Fibroblast of skin of abdomen (primary cell): ENCODE results near the gene OTUB1.
"Not testable (repeated sequence)": the region's sequence is repeated elsewhere in the genome, so short reads cannot be mapped to it uniquely, and the experiment has no call there.

Experiments
- DNase-seq: peaks from one replicate; pipeline ENCODE4 v3.0.0-alpha.2; 2013

Gene OTUB1

DNA sequence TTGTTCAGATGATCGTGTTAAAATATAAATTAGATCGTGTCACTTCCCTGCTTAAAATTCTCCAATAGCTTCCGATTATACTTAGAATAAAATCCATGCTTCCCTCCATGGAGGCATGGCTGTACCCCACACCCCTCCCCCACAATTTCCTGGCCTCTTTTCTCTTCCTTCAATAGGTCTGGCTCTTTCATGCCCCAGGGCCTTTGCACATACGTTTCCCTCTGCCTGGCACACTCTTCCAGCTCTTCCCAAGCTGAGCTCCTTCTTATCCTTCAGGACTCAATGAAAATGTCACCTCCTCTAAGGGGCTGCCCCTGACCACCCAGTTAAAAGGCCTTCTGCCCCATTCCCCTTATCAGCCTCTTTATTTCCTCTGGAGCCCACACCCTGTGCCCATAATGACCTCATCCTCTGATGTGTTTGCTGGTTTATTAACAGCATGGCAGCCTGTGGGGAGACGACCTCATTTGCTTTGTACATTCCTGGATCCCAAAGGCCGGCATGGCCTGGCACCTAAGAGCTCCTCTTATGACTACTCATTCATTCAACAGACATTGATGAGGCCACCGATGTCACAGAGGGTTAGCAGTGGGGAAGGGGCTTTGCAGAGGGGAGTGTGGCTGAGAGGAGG lies 40.5 kb downstream of the OTUB1 start:
- no peak for DNase-seq

DNA sequence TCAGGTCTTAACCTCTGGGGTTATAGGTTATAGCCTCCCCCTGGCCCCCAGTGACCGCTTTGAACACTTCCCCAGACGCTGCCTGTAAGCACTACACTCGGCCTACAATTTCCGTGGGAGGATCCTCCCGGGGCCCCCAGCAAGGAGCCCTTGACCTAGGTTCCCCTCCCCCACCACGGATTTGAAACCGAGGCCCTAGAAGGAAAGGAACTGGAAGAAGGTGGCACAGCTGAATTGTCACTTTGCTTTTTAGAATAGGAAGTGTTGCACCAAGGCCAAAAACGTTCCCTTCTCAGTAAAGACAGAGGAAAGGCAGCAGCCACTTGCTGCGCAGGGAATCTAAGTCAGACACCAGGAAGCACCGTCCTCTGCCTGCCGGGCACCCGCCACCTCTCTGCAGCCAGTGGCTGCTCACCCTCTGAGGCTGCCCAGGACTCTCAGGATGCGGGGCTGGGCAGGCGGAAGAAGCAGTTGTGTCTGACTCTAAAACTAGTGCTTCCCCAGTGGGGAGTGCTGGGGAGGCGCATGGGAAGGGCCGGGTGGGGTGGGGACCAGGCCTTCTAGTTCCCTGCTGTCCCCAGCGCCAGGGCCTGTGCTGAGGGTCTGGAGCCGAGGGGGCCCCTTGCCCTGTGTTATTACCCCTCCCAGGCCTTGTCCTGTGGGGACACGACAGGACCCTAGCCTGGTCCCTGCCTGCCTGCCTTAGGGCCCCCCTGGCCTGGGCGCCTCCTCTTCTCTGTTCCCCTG lies 41.6 kb downstream of the OTUB1 start:
- DNase-seq: no peak

DNA sequence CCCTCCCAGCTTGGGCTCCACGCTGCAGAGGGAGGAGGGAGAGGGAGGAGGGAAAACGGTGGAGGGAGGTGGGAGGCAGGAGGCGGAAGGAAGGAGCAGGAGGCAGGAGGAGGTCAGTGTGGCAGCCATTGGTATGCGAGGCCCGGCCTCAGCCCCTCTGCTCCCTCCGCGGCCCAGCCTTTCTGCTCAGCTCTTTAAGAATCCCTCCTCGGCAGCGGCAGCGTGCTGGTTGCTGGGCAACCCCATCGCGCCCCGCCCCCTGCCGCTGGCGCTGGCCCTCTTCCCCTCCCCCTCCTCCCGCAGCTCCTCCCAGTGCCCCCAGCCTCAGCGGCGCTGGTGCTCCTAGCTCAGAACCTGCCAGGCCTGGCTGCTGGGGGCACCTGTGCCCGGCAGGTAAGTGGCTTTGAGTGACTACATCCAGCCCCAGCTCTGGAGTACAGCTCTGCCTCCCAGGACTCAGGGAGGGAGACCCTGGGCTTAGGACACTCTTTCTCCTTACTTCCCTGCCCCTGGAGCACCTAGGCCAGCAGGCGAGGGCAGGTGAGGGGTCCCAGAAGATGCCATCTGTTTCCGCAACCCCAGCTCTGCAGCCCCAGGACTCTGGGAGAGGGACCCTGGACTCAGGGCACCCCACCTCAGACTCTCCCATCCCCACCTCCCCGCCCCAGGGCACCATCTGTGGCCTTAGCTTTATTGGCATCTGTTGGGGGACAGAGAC lies 42.3 kb downstream of the OTUB1 start:
- DNase-seq: peak; percentile 32

DNA sequence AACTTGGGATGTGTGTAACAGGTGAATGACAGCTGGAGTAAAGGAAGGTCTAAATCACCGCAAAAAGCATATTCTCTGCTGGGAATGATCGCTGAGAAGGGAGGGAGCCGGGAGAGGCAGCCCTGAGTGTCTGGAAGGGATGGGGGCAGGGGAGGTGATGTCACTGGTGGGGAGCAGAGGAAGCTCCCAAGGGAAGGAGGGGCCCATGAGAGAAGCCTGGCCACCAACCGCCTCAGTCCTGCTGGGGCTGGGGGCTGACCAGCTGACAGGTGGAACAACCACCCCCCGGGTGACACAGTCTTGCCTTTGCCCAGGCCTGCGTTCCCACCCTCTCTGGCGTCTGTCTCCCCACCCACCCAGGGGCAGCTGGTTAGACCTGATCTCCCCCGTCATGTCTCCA lies 43.5 kb downstream of the OTUB1 start:
- DNase-seq: no peak

DNA sequence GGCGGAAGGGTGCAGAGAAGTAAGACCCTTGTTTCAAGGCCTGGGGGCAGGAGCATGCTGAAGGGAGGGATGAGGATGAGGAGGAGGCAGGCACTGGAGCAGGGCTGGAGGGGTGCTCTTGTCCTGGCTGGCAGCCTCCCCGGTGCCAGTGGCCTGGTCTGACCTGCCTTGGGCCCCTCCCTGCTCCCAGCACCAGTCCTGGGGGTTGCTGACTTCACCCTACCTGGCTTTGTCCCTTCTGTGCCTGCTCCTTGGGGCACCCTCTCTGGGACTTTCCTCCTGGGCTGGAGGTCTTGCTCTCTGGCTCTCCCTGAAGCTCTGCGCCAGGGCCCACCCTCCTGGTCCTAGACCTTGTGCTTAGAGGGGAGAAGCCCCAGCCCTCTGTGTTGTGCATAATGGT lies 44.8 kb downstream of the OTUB1 start:
- DNase-seq: no peak

DNA sequence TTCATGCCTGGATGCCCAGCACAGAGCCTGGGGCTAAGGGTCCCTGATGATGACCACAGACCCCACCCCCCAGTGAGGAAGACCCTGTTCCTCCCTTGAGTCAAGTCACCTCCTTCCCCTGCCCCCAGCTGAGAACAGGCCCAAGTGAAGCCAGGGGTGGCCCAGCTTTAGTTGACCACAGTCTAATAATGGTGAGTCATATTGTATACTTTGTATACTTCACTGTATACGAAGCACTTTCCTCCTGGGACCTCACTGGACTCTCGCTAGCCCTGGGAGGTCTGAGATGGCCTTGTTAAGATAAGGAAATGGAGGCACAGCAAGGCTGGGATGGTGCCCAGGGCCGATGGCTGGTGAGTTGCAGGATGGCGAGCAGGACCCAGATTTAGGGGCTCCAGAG lies 45.8 kb downstream of the OTUB1 start:
- DNase-seq: no peak

DNA sequence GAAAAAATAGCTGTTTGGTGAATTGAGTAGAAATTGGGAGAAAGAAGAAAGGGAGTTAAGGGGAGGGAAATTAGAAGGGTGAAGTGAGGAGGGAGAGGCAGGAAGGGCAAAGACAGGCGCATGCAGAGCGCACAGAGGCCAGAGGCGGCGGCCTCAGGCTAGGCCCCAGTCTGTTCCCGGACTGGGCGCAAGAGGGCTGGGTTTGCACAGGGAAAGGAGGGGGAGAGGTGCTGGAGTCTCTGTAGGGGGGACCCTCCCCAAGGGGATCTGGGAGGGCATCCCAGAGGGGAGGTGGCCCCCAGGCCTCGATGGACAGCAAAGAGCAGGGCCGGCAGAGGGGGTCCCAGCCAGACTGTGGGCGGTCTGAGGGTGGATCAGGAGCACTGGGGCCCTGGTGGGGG lies 48.2 kb downstream of the OTUB1 start:
- DNase-seq: no peak

DNA sequence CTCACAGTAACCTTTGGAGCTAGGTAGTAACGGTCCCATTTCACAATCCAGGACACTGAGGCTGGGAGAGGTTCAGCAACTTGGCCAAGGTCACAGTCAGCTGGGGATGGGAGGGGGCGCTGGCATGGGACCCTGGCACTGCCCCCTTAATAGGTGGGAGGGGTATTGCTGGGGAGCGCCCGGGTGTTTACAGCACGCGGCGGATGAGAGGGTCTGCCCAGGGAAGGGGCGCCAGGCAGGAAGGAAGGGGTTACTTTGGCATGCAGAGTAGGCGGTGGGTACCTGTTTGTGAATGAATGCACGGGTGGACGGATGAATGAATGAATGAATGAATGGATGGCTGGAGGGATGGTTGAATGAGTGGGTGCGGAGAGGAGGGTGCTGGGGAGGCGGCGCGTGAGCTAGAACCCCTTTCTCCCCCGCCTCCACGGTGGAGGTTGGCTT lies 48.9 kb downstream of the OTUB1 start:
- DNase-seq: no peak

DNA sequence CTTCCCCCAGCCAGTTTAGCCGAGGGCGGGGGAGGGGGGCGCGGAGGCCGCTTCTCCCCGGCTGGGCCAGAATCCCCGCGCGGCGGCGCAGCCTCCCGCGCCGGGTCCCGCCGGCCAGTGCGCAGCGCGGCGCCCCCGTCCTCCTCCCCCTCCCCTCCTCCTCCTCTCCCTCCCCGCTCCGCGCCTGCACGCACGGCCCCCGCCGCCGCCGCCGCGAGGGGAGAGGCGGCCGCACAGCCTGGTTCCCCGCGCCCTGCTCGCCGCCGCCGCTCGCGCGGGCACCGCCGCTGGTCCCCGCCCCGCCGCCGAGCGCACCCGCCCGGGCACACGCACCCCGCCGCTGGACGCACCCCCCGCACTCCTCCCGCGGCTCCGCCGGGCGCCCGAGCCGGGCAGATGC lies 49.3 kb downstream of the OTUB1 start, which contains the start of gene FLRT1:
Gene FLRT1, plus strand, starts transcription at position 356 of the 400 bp plus-strand sequence. CDS start 80,337 bp downstream, outside the sequence.
- DNase-seq: no peak

DNA sequence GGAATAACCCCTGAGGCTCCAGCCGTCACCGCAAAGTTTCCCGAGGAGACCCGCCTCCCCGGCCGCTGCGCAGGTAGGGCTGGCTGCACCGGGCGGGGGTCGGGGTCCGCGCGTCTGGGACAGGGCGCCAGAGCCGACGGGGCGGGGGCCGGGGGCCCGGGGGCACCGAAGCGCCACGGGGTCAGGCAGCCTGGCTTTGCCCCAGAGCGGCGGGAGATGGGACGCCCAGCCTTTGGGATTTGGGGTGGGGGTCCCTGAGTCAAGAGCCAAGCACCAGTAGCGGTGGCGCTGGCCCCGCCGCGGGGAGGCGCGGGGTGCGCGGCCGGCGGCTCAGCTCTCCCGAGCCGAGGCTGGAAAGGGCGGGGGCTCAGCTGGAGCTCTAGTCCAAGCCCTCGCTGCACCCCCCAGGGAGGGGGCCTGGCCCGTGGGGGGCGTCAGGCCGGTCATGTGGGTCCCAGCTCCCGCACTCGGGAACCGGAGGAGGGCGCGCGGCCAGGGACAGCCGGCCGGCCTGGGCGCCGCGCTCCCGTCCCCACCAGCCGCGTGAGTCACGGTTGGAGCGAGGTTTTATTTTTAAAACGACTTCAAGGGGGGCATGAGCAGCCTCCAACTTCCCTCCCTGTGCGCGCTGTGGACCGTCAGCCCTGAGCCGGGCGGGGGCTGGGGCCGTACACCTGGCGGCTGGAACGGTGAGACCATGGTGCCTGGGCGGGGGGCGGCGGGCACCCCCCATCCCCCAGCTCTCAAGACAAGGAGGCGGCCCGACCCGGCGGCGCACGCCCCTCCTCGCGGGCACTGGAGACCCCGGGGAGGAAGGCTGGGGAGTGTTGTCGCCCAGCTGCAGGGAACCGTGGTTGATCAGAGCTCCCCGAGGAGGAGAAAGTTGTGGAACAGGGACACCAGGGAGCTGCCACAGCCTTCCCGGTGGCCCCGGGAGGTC lies 50.1 kb downstream of the OTUB1 start:
- DNase-seq: peak; percentile 49

DNA sequence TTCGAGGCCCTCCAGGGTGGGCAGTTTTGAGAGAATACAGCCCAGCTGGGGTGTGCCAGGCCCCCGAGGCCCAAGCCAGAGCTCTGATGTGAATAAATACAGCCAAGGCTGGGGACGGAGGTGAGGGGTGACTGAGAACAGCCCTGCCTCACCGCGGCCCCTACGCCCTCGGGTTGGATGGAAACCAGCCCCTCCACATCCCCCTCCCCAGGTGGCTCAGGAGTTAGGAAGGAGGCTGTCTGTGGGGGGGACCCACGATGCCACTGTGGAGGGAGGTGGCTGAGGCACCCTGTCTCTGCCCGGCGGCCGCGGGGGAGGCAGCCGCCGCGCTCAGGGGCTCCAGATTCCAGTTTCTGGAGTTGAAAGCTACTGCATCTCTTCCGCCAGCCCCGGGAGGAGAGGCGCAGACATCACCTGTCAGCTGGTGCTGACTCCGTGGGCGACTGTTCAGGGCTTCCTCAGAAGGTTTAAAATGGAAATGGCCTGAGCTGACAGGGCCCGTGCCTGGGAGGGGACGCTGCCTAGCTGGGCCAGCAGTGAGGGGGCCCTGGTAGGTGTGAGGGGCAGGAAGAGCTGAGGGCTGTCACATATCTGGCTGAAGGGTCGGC lies 50.9 kb downstream of the OTUB1 start:
- no peak for DNase-seq

DNA sequence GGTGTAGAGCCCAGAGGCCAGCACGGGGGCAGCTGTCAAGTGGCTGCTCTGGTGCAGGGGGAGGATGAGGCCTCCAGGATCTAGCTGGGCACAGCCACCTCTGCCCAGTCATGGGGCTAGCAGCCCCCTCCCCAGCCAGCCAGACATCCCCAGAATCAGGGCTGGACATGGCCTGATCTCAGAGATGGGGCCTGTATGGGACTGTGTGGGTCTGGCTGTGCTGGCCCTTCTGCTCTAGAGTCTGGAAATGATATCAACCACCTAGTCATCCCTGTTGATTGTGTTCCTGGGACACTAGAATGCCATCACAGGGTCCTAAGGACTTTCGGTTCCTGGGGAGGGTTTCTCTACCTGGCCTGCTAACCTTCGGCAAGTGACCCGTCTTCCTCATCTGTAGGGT lies 52.3 kb downstream of the OTUB1 start:
- DNase-seq: no peak

DNA sequence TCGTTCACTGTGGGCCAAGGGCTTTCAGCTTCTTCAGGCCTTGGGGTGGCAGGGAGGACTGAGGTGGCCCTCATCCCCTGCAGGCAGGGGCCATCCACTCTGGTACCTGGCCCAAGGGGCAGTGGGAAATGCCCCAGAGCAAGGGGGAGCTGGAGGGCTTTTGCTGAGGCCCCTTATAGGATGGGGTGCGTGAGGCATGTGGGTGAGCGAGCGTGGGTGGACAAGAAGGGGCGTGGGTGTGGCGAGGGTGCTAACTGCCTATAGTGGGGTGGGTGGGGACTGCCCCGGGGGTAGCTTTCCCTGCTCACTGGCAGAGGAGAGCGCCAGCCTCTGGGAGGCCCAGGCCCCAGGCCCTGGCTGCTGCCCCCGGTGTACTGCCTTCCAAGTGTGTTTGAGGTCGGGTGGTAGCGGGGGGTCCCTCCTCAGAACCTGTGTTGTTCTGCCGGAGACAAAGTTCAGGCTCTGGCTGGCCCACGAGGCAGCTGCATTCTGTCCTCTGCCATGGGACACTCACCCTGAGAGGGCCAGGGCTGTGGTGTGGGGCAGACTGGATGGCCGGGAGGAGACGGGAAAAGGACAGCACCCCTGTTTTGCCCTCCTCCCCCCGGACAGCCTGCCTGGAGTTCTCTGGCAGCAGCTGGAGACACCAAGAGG lies 52.9 kb downstream of the OTUB1 start:
- DNase-seq: no peak

DNA sequence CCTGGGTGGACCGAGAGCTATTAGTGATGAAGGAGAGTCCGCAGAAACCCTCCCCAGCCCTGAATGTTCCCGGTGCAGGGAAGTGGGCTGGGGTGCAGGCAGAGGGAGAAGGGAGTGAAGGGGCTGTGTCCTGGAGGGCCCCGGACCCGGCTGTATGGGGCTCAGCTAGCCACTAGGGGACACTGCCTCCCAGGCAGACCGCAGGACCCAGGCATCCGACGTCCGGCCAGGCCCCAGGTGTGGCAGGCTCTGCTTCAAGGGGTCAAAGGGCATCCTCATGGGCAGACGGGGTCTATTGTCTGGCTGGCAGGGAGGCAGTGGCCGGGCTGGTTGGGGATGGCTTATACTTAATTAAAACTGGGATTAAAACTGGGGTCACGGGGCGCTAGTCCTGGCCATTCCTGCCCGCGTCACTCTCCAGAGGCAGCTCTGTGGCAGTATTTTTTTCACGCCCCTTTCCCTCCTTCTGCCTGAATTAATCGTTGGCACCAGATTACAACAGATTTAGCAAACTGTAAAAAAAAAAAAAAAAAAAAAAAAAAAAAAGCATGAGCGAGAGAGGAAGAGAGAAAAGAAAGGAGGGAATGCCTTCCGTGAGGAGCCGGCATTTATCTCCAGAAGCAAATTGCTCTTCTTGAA lies 54.6 kb downstream of the OTUB1 start:
- no peak for DNase-seq

DNA sequence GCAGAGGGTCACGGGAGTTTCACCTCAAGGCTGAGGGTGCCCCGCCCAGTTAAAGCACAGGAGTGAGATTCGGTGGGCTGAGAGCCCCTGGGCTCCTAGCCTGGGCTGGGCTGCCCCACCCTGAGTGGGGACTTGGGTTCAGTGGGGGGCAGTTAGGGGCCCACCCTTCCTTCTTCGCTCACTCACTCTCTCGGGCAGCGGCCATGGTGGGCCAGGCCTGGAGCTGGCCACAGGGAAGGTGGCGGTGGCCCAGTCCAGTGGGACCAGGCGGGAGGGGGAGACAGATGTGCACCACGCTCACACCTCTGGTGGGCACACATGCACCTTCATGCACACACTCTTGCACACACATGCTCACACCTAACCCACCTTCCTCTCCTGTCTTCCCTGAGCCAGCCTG lies 55.6 kb downstream of the OTUB1 start:
- no peak for DNase-seq

DNA sequence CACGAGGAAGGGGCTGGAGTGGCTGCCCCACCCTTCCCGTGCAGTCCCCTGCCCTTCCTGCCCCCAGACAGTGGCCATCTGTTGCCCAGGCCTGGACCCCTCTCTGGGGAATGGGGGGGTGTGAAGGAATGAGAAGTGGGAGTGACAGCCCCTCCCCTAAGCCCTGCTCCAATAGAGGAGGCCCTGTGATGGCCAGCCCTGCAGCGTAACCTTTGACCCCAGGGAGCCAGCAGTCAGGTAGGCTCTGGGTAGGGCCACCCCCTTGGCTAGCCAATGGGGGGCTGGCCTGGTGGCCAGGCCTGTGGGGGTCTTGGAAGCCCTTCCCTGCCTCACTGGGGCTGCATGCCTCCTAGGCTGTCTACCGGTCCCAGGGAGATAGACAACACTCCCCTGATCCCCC lies 56.1 kb downstream of the OTUB1 start:
- DNase-seq: no peak

DNA sequence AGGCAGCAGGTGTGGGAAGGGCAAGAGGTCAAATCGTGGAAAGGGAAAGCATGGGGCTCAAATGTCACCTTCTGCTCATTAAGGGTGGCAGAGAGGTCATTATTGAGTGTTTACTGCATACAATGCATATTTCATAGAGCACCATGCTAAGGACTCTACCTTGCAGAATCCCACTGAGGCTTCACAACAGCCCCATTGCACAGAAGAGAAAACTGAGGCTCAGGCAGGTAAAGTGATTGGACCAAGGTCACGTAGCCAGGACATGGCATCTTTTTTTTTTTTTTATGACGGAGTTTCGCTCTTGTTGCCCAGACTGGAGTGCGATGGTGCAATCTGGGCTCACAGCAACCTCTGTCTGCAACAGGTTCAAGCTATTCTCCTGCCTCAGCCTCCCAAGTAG lies 57.3 kb downstream of the OTUB1 start:
- no peak for DNase-seq

DNA sequence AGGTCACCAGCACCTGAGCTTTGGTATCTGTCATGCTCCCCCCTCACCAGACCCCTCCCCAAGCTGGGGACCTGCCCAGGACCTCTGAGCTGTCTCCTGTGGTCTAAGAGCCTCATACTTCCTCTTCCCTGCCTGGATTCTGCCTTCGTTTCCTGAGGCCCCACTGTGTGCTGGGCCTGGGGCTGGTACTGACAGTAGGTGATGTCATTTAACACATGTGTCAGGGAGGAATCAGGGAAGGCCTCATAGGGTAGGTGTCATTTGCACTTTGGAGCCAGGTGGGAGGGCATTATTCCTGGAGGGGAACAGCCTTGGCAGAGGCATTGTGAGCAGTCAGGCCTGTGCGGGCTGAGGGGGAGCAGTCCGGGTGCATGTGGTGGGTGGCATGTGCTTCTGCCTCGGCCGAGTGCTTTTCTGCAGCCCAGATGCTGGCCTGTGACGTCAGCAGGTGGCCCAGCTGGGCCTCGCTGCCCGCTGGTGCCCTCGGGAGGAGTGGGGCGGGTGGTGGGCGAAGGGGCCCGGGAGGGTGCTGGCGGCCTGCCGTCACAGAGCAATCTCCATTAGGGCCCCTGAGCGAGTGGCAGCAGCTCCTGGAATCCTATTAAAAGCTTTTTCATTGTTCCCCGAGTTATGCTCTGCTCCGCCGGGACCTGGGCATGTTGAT lies 58.6 kb downstream of the OTUB1 start:
- no peak for DNase-seq

DNA sequence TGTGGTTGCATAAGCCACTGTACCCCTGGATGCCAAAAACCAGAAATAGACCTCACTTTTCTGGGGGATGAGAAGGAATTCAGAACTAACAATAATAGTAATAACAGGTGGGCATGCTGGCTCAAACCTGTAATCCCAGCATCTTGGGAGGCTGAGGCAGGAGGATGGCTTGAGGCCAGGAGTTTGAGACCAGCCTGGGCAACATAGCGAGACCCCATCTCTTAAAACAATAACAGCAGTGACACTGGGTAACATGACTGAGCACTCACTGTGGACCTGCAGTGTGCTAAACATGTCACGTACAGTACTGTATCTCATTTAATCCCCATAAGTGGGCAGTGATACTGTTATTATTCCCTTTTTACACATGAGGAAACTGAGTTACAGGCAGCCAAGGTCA lies 59.5 kb downstream of the OTUB1 start:
- DNase-seq: no peak

DNA sequence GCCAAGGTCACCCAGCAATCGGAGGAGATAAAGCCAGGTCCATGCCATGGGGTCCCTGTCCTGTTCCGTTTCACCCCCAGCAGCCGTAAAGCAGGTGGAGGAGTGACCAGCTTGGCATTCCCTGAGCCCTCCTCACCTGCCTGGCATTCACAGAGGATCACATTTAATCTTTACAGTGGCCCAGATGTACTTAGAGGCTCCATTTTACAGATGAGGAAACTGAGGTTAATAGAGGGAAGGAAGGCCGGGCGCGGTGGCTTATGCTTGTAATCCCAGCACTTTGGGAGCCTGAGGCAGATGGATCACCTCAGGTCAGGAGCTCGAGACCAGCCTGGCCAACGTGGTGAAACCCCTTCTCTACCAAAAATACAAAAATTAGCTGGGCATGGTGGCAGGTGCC lies 61.1 kb downstream of the OTUB1 start:
- not testable (repeated sequence) for DNase-seq
